Neural progenitor cell (in vitro differentiated cells): ENCODE data around the gene KCNJ18. TPM values are rescaled to one million over a fixed set of nuclear protein-coding genes. Genes with fewer than 3 reads are reported as not detected.
"Not testable (repeated sequence)": the region's sequence is repeated elsewhere in the genome, so short reads cannot be mapped to it uniquely, and the experiment has no call there.

Experiments used
- DNase-seq: peaks from one replicate; pipeline ENCODE4 v3.0.0-alpha.2; 2016; ENCODE audit warnings: low spot score
- H2AFZ ChIP-seq: fragments of 200-600 bp; sonication (generic); replicated peaks from 2 replicates; pipeline ENCODE4 v1.6.1; 2016; ENCODE audit warnings: antibody characterized with exemption
- H3F3A ChIP-seq: fragments of 200-600 bp; sonication (generic); 2 replicates; pipeline ENCODE4 v1.6.1; 2016; ENCODE audit warnings: antibody characterized with exemption, low read depth
- H3K27ac ChIP-seq: fragments of 200-600 bp; sonication (generic); 2 replicates; pipeline ENCODE4 v1.5.1; 2016; ENCODE audit warnings: mild to moderate bottlenecking
- H3K27me3 ChIP-seq: fragments of 200-600 bp; sonication (generic); 2 replicates; pipeline ENCODE4 v1.6.1; 2016; ENCODE audit warnings: mild to moderate bottlenecking, moderate library complexity
- H3K36me3 ChIP-seq: fragments of 200-600 bp; sonication (generic); 2 replicates; pipeline ENCODE4 v1.5.1; 2016
- H3K4me1 ChIP-seq: fragments of 200-600 bp; sonication (generic); 2 replicates; pipeline ENCODE4 v1.6.1; 2016; ENCODE audit warnings: mixed run types
- H3K4me2 ChIP-seq: fragments of 200-600 bp; sonication (generic); 2 replicates; pipeline ENCODE4 v1.6.1; 2016
- H3K4me3 ChIP-seq: fragments of 200-600 bp; sonication (generic); 2 replicates; pipeline ENCODE4 v1.5.1; 2016
- H3K79me2 ChIP-seq: fragments of 200-600 bp; sonication (generic); 2 replicates; pipeline ENCODE4 v1.6.1; 2016; ENCODE audit warnings: low read depth
- H3K9ac ChIP-seq: fragments of 200-600 bp; sonication (generic); 2 replicates; pipeline ENCODE4 v1.6.1; 2016
- H3K9me3 ChIP-seq: fragments of 200-600 bp; sonication (generic); 2 replicates; pipeline ENCODE4 v1.5.1; 2016; ENCODE audit warnings: low read depth
- H4K20me1 ChIP-seq: fragments of 200-600 bp; sonication (generic); 2 replicates; pipeline ENCODE4 v1.6.1; 2016; ENCODE audit warnings: low read depth
- H3K27ac Mint-ChIP-seq: 3 replicates; pipeline ENCODE4 v1.8.0; 2021; ENCODE audit warnings: mixed read lengths
- H3K27me3 Mint-ChIP-seq: 2 replicates; pipeline ENCODE4 v1.8.0; 2022; ENCODE audit warnings: low read depth, mild to moderate bottlenecking, inconsistent platforms, moderate library complexity, mixed read lengths; ENCODE audit not compliant: insufficient read depth
- H3K36me3 Mint-ChIP-seq: 3 replicates; pipeline ENCODE4 v1.8.0; 2021; ENCODE audit warnings: mixed read lengths
- H3K4me1 Mint-ChIP-seq: 3 replicates; pipeline ENCODE4 v1.8.0; 2021; ENCODE audit warnings: mixed read lengths
- H3K4me3 Mint-ChIP-seq: 3 replicates; pipeline ENCODE4 v1.8.0; 2021; ENCODE audit warnings: mild to moderate bottlenecking, moderate library complexity, mixed read lengths
- H3K9me3 Mint-ChIP-seq: 3 replicates; pipeline ENCODE4 v1.8.0; 2020; ENCODE audit warnings: mixed read lengths
- total RNA-seq: library from RNA; depleted of rRNA; stranded (reverse); fragments of >200 nt; gene quantifications from 2 replicates; pipeline ENCODE4 v1.2.3, GENCODE V29; 2015; ENCODE audit warnings: low replicate concordance

KCNJ18 gene
- total RNA-seq, 1 donor from 2014 or later: not detected

DNA sequence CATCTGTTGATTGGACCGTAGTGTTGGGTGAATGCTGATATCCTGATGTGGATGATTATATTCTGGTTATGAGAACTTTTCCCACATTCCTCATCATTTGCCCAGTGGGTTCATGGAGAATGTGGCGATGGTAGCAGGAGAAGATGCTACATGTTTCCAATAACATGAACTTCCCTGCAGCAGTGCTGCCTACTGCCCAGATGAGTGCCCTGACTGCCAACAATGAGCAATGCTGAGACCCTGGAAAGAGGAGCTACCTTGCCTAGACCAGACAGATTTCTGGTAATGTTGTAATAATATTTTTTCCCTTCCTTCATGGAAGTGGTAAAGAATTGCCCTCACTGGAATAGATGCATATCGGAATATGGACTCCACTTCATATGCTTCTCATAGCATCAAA, 29.2 kb upstream of the KCNJ18 start:
- DNase-seq, H3K27me3 Mint-ChIP-seq, H3K4me3 ChIP-seq, H3K4me1 Mint-ChIP-seq, H3K36me3 Mint-ChIP-seq, H3K79me2 ChIP-seq, H4K20me1 ChIP-seq, H3K27ac ChIP-seq, H3K4me2 ChIP-seq, H3K36me3 ChIP-seq, H3K4me3 Mint-ChIP-seq, H3K27ac Mint-ChIP-seq, H3K27me3 ChIP-seq, H2AFZ ChIP-seq, H3K4me1 ChIP-seq, H3F3A ChIP-seq, H3K9ac ChIP-seq: not testable (repeated sequence)
- H3K9me3 ChIP-seq: peaks cover 34% of the 10 kb centered on the region
- H3K9me3 Mint-ChIP-seq: peaks cover 40% of the 10 kb centered on the region

DNA sequence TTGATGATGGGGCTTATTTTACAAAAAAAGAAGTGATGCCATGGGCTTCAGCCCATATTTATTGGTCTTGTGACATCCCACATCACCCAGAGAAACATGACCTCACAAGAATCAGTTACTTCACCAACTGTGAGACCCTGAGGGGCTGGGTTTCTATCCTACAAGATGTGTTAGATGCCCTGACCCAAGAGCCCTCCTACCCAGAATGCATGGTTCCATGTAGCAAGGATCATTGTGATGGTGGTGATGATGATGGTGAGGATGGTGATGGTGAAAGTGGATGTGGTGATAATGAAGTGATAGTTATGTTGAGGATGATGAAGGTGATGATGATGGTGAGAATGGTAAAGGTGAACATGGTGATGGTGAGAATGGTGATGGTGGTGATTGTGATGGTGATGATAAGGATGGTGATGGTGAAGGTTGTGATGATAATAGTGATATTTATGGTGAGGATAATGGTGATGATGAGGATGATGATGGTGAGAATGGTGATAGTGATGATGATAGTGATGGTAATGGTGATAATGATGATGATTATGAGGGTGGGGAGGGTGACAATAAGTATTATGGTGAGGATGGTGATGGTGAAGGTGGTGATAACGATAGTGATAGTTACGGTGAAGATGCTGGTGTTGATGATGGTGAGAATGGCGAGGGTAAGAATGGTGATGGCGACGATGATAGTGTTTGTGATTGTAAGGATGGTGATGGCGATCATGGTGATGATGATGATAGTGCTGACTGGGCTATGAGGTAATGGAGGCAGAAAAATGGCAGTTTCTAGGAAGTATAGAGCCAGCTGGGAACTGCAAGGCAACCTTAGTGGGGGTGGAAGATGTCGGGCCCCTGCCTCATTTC, 28.5 kb upstream of the KCNJ18 start:
- peaks cover 40% of the 10 kb centered on the region for H3K9me3 Mint-ChIP-seq
- not testable (repeated sequence) for H3F3A ChIP-seq, H3K4me1 ChIP-seq, H4K20me1 ChIP-seq, H3K9ac ChIP-seq, H3K27ac Mint-ChIP-seq, DNase-seq, H3K4me2 ChIP-seq, H3K27ac ChIP-seq, H3K27me3 ChIP-seq, H3K4me1 Mint-ChIP-seq, H2AFZ ChIP-seq, H3K79me2 ChIP-seq, H3K4me3 ChIP-seq, H3K4me3 Mint-ChIP-seq, H3K36me3 ChIP-seq, H3K36me3 Mint-ChIP-seq, H3K27me3 Mint-ChIP-seq
- peaks cover 34% of the 10 kb centered on the region for H3K9me3 ChIP-seq

DNA sequence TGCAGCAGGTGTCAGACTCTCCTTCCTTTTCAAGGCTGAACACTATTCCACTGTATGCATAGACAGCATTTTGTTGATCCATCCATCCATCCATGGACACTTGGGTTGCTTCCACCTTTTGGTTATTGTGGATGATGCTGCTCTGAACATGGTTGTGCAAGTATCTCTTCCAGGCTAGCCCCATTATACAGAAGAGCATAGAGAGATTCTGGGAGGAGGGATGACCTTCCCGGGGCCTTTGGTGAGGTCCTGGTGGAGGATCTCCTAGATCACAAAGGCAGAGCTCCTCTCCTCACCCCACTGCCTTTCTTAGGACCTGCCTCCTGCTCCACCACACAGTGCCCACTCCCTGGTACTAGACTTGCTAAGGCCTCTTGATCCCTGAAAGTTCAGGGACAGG, 27.2 kb upstream of the KCNJ18 start:
- H3K4me3 ChIP-seq, H3K9ac ChIP-seq, H3K4me1 Mint-ChIP-seq, H3K36me3 Mint-ChIP-seq, H4K20me1 ChIP-seq, H3K4me3 Mint-ChIP-seq, H3K27ac Mint-ChIP-seq, H3F3A ChIP-seq, H3K4me1 ChIP-seq, H3K79me2 ChIP-seq, H3K36me3 ChIP-seq, H3K27ac ChIP-seq, H2AFZ ChIP-seq, H3K4me2 ChIP-seq, H3K27me3 ChIP-seq, DNase-seq: not testable (repeated sequence)
- H3K27me3 Mint-ChIP-seq: peaks cover 11% of the 10 kb centered on the region
- peaks cover 34% of the 10 kb centered on the region for H3K9me3 ChIP-seq
- peaks cover 49% of the 10 kb centered on the region for H3K9me3 Mint-ChIP-seq

DNA sequence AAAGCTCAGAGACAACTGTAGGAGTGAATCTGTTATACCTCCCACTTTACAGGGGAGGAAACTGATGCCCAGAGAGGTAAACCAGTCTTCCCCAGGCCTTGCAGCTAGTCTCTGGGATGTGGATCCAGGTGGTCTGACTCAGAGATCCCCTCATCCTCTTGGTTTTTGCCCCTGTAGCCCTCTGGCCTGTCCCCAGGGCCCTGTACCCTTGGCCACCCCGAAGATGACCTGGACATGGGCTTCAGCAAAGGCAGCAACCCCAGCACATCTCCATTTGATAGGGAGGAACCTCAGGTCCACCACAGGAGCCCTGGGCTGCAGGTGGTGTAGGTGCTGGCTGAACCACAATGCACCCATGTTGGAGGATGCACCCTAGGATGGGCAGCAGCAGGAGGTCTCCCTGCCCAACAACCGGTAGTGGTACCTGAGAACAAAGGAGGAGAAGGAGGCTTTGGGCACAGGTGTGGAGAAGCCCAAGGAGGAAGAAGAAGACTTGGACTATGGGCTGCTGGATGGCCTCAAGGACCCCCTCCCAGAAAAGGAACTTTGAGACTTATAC, 26.3 kb upstream of the KCNJ18 start:
- Mint-ChIP-seq H3K27me3 (peaks cover 11% of the 10 kb centered on the region), H3K9me3 (peaks cover 56% of the 10 kb centered on the region)
- not testable (repeated sequence) for H3K4me1 Mint-ChIP-seq, H3K4me3 Mint-ChIP-seq, H3K27ac ChIP-seq, H3K4me2 ChIP-seq, H3K4me1 ChIP-seq, H4K20me1 ChIP-seq, H3K27ac Mint-ChIP-seq, H3K36me3 ChIP-seq, H2AFZ ChIP-seq, H3F3A ChIP-seq, DNase-seq, H3K9ac ChIP-seq, H3K4me3 ChIP-seq, H3K27me3 ChIP-seq, H3K79me2 ChIP-seq, H3K36me3 Mint-ChIP-seq
- peaks cover 34% of the 10 kb centered on the region for H3K9me3 ChIP-seq

DNA sequence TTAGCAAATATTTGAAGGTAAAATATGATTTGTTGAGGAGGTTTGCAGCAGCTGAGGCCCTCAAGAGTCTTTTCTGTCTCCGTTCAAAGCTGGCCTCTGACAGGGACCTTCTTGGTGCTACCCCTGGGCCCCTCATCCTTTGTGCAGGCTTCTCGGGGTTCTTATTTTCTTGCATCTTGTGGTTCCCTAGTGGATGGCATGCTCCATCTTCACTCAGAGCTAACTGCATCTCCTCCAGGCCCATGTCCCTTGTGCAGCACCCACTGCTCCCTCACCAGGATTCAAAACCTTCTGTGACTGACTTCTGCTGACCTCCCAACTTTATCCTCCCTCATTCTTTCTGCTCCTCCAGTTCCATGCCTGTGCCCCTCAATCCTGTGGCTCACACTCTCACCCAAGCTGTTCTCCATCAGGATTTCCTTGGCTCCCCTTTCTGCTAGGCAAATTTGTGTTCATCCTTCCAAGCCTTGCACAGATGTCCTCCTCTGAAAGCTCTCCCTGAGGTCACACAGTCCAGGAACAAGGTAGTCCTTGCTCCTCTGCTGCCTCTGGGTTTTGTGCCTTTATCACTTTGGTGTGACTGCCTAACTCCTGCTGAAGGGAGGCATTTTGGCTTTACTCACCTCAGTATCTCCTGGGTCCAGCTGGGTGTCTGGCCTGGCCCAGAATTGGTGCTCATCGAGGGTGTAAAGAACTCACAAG, 25.5 kb upstream of the KCNJ18 start:
- H3K27ac ChIP-seq, H3K36me3 Mint-ChIP-seq, H3K27ac Mint-ChIP-seq, H3K4me3 Mint-ChIP-seq, H4K20me1 ChIP-seq, H3K4me1 Mint-ChIP-seq, H3K27me3 ChIP-seq, H3K4me3 ChIP-seq, H3K9ac ChIP-seq, H3K36me3 ChIP-seq, DNase-seq, H2AFZ ChIP-seq, H3F3A ChIP-seq, H3K79me2 ChIP-seq, H3K4me2 ChIP-seq, H3K4me1 ChIP-seq: not testable (repeated sequence)
- Mint-ChIP-seq H3K9me3 (peaks cover 61% of the 10 kb centered on the region), H3K27me3 (peaks cover 11% of the 10 kb centered on the region)
- peaks cover 28% of the 10 kb centered on the region for H3K9me3 ChIP-seq

DNA sequence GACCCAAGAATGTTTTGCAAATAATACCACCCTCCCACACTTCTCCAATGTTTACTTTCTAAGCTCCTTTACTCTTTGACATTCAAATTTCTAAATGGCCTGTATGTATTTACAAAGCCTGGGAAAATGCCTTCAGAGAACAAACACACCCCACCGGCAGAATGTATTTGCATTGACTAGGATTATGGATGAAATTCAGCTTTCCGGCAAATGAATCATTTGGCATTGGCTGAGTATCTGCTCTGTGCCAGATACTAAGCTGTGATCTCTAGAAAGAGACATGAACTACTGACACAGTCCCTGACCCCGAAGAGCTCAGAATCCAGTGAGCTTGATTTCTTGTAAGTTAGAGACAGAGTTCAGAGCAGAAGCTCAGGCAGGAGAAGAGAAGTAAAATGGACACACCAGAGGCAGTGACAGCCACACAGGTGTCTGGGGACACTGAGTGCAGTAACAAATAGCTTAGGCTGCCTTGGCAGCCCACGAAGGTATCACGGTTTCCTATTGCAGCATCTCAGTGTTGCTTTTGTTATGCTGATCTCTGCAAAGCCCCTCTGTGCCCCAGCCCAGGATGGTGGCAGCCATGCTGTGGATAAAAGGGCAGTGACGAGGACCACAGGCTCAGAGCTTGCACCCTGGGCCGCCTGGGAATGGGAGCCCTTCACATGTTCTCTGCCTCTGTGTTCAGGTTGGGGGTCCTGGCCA, 24.8 kb upstream of the KCNJ18 start:
- DNase-seq, H3K36me3 Mint-ChIP-seq, H3K4me2 ChIP-seq, H3K4me3 Mint-ChIP-seq, H3K27ac Mint-ChIP-seq, H3K9ac ChIP-seq, H3K4me1 ChIP-seq, H4K20me1 ChIP-seq, H3K4me1 Mint-ChIP-seq, H3K4me3 ChIP-seq, H3K27ac ChIP-seq, H3K27me3 ChIP-seq, H2AFZ ChIP-seq, H3K36me3 ChIP-seq, H3F3A ChIP-seq, H3K79me2 ChIP-seq: not testable (repeated sequence)
- peaks cover 14% of the 10 kb centered on the region for H3K27me3 Mint-ChIP-seq
- peaks cover 65% of the 10 kb centered on the region for H3K9me3 Mint-ChIP-seq
- peaks cover 25% of the 10 kb centered on the region for H3K9me3 ChIP-seq

DNA sequence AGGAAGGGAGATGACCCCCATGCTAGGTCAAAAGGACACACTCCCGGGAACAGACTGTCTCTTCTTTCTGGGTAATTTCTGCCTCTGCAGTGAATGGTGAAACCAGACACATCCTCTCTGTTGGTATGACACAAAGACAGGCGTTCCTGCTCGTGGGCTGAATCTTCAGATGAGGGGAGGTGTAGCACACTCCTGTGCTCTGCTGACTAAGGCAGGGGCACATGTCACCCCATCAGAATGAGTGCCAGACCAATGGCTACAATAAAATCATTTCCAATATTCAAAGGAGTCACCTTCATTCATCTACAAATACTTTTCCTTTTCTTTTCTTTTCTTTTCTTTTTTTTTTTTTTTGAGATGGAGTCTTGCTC, 24.2 kb upstream of the KCNJ18 start:
- H3K36me3 ChIP-seq, H3K4me1 ChIP-seq, DNase-seq, H3K9ac ChIP-seq, H3K4me1 Mint-ChIP-seq, H2AFZ ChIP-seq, H3K36me3 Mint-ChIP-seq, H3K4me2 ChIP-seq, H3K27ac Mint-ChIP-seq, H3K4me3 ChIP-seq, H3K27me3 ChIP-seq, H4K20me1 ChIP-seq, H3F3A ChIP-seq, H3K4me3 Mint-ChIP-seq, H3K79me2 ChIP-seq, H3K27ac ChIP-seq: not testable (repeated sequence)
- peaks cover 63% of the 10 kb centered on the region for H3K9me3 Mint-ChIP-seq
- H3K27me3 Mint-ChIP-seq: peaks cover 14% of the 10 kb centered on the region
- H3K9me3 ChIP-seq: peaks cover 20% of the 10 kb centered on the region
